Liver (tissue), 9 donors: ENCODE results near the gene MALRD1. TPM values are rescaled to one million over a fixed set of nuclear protein-coding genes. Genes with fewer than 3 reads are reported as not detected.

Experiments
- DNase-seq: peaks from one replicate; pipeline ENCODE4 v3.0.0-alpha.2; 2017; ENCODE audit warnings: low spot score
- H3K27ac ChIP-seq, 2 donors: one replicate each; pipeline ENCODE4 v1.7.0; 2013; ENCODE audit warnings: inconsistent platforms in 2 of 2, low read length in 2 of 2, control low read depth in 1 of 2, low read depth in 1 of 2, mild to moderate bottlenecking in 1 of 2
- H3K27me3 ChIP-seq, 4 donors: one replicate each; pipeline versions ENCODE4 v1.6.1 to v1.7.0; 2013; ENCODE audit warnings: low read length in 3 of 4, inconsistent platforms in 1 of 4, mild to moderate bottlenecking in 1 of 4, moderate library complexity in 1 of 4; ENCODE audit not compliant: control insufficient read depth in 4 of 4, insufficient read depth in 4 of 4
- H3K36me3 ChIP-seq, 4 donors: one replicate each; pipeline versions ENCODE4 v1.6.1 to v1.7.0; 2013; ENCODE audit warnings: low read length in 3 of 4, mild to moderate bottlenecking in 3 of 4, low read depth in 1 of 4, moderate library complexity in 1 of 4; ENCODE audit not compliant: control insufficient read depth in 4 of 4, insufficient read depth in 3 of 4
- H3K4me1 ChIP-seq, 4 donors: one replicate each; pipeline versions ENCODE4 v1.6.1 to v1.7.0; 2013; ENCODE audit warnings: low read length in 3 of 4, mild to moderate bottlenecking in 3 of 4, moderate library complexity in 1 of 4; ENCODE audit not compliant: control insufficient read depth in 4 of 4, insufficient read depth in 4 of 4
- H3K4me3 ChIP-seq, 3 donors: one replicate each; pipeline versions ENCODE4 v1.6.1 to v1.7.0; 2013; ENCODE audit warnings: low read length in 3 of 3, control low read depth in 1 of 3, low read depth in 1 of 3, mild to moderate bottlenecking in 1 of 3
- H3K9ac ChIP-seq, 2 donors: one replicate each; pipeline ENCODE4 v1.7.0; 2013; ENCODE audit warnings: low read length in 2 of 2, mild to moderate bottlenecking in 2 of 2, moderate library complexity in 2 of 2, control low read depth in 1 of 2, low read depth in 1 of 2
- H3K9me3 ChIP-seq, 4 donors: one replicate each; pipeline versions ENCODE4 v1.6.1 to v1.7.0; 2013; ENCODE audit warnings: low read length in 3 of 4; ENCODE audit not compliant: control insufficient read depth in 4 of 4
- CTCF ChIP-seq: fragments of 150-350 bp; IDR thresholded peaks from 2 replicates; pipeline ENCODE4 v1.5.1; 2017; ENCODE audit warnings: improper control_type of control experiment, low read depth, low read length; ENCODE audit not compliant: missing input control
- EGR1 ChIP-seq, 2 donors: IDR thresholded peaks; 2 replicates each; pipeline ENCODE4 v1.6.1; 2016 to 2018; ENCODE audit warnings: antibody characterized with exemption in 2 of 2, low read depth in 2 of 2
- FOXA1 ChIP-seq: IDR thresholded peaks from 2 replicates; pipeline ENCODE4 v1.6.1; 2016; ENCODE audit warnings: antibody characterized with exemption
- FOXA2 ChIP-seq: IDR thresholded peaks from 2 replicates; pipeline ENCODE4 v1.6.1; 2016; ENCODE audit warnings: antibody characterized with exemption
- GABPA ChIP-seq, 2 donors: IDR thresholded peaks in 1 of 2; conservative IDR thresholded peaks in 1 of 2; 2 replicates each; pipeline ENCODE4 v1.6.1; 2016; ENCODE audit warnings: antibody characterized with exemption in 2 of 2, mild to moderate bottlenecking in 1 of 2, moderate library complexity in 1 of 2
- HNF4A ChIP-seq, 2 donors: conservative IDR thresholded peaks; 2 replicates each; pipeline ENCODE4 v1.6.1; 2016; ENCODE audit warnings: antibody characterized with exemption in 2 of 2, mild to moderate bottlenecking in 2 of 2
- HNF4G ChIP-seq: IDR thresholded peaks from 2 replicates; pipeline ENCODE4 v1.6.1; 2016; ENCODE audit warnings: antibody characterized with exemption
- JUND ChIP-seq, 2 donors: IDR thresholded peaks; 2 replicates each; pipeline ENCODE4 v1.6.1; 2016; ENCODE audit warnings: antibody characterized with exemption in 2 of 2
- MAX ChIP-seq: IDR thresholded peaks from 2 replicates; pipeline ENCODE4 v1.6.1; 2016; ENCODE audit warnings: antibody characterized with exemption
- NR2F2 ChIP-seq: IDR thresholded peaks from 2 replicates; pipeline ENCODE4 v1.6.1; 2016; ENCODE audit warnings: antibody characterized with exemption
- RAD21 ChIP-seq, 2 donors: IDR thresholded peaks; 2 replicates each; pipeline ENCODE4 v1.6.1; 2016; ENCODE audit warnings: antibody characterized with exemption in 2 of 2, mild to moderate bottlenecking in 2 of 2
- REST ChIP-seq: IDR thresholded peaks from 2 replicates; pipeline ENCODE4 v1.6.1; 2016; ENCODE audit warnings: antibody characterized with exemption, mild to moderate bottlenecking
- RXRA ChIP-seq, 2 donors: IDR thresholded peaks; 2 replicates each; pipeline ENCODE4 v1.6.1; 2017 to 2018; ENCODE audit warnings: antibody characterized with exemption in 2 of 2, mild to moderate bottlenecking in 1 of 2
- SP1 ChIP-seq: IDR thresholded peaks from 2 replicates; pipeline ENCODE4 v1.6.1; 2018; ENCODE audit warnings: antibody characterized with exemption, mild to moderate bottlenecking
- TAF1 ChIP-seq: conservative IDR thresholded peaks from 2 replicates; pipeline ENCODE4 v1.6.1; 2016; ENCODE audit warnings: antibody characterized with exemption, mild to moderate bottlenecking
- YY1 ChIP-seq: IDR thresholded peaks from 2 replicates; pipeline ENCODE4 v1.6.1; 2016; ENCODE audit warnings: antibody characterized with exemption, mild to moderate bottlenecking
- WGBS: extraction: QIAGEN DNeasy Blood & Tissue Kit; methylation state at CpG from one replicate; pipeline ENCODE4 v1.1.7; 2013; 5-methylcytosine and 5-hydroxymethylcytosine counted together
- polyA plus RNA-seq, 2 donors: library from polyadenylated mRNA; stranded (reverse) in 1 of 2; unstranded in 1 of 2; fragments of 200-250 nt in 1 of 2; fragments of >200 nt in 1 of 2; fragmentation: Nextera tagmentation in 1 of 2; extraction: Ambion mirVana in 1 of 2; gene quantifications; one replicate each; pipeline versions ENCODE4 v1.2.1 to v1.2.3, GENCODE V29; 2013 to 2015
- total RNA-seq, 2 donors: library from RNA; depleted of rRNA; stranded (reverse); fragments of >200 nt; gene quantifications; one replicate each; pipeline ENCODE4 v1.2.3, GENCODE V29; 2014
- TF ChIP-seq, protein P1 (sequence below): IDR thresholded peaks from 2 replicates; pipeline ENCODE4 v1.6.1; 2016; ENCODE audit warnings: antibody characterized with exemption
- TF ChIP-seq, protein P2 (sequence below): IDR thresholded peaks from 2 replicates; pipeline ENCODE4 v1.6.1; 2016; ENCODE audit warnings: antibody characterized with exemption
- donor health status: healthy.
- donor health status: healthy.
- donor health status: healthy.
- donor health status: healthy.
- donor health status: healthy.

MALRD1 gene
- total and polyA plus RNA-seq, 4 donors: 0.37 to 0.59 TPM; not detected in 2

- Histone ChIP-seq H3K27me3 (no peaks in the 10 kb centered on the region), H3K4me1 (no peaks in the 10 kb centered on the region), H3K9ac (no peak overlapping the region), H3K27ac (no peak overlapping the region), H3K9me3 (no peaks in the 10 kb centered on the region), H3K36me3 (no peaks in the 10 kb centered on the region), H3K4me3 (no peak overlapping the region)
- DNase-seq: no peak
- WGBS: 78% methylated on average over 6 of the region's 6 CpGs
- TF ChIP-seq, protein P1, sequence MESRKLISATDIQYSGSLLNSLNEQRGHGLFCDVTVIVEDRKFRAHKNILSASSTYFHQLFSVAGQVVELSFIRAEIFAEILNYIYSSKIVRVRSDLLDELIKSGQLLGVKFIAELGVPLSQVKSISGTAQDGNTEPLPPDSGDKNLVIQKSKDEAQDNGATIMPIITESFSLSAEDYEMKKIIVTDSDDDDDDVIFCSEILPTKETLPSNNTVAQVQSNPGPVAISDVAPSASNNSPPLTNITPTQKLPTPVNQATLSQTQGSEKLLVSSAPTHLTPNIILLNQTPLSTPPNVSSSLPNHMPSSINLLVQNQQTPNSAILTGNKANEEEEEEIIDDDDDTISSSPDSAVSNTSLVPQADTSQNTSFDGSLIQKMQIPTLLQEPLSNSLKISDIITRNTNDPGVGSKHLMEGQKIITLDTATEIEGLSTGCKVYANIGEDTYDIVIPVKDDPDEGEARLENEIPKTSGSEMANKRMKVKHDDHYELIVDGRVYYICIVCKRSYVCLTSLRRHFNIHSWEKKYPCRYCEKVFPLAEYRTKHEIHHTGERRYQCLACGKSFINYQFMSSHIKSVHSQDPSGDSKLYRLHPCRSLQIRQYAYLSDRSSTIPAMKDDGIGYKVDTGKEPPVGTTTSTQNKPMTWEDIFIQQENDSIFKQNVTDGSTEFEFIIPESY: no peak
- no peak for TF ChIP-seq RXRA (IDR thresholded peaks at IDR 0.05)
- no peak for TF ChIP-seq MAX
- no peak for TF ChIP-seq GABPA (IDR thresholded peaks at IDR 0.05 in 1 of 2, conservative IDR thresholded peaks at IDR 0.05 in 1 of 2)
- no peak for TF ChIP-seq FOXA2
- TF ChIP-seq REST: no peak
- TF ChIP-seq SP1: no peak
- TF ChIP-seq JUND (IDR thresholded peaks at IDR 0.05): no peak
- TF ChIP-seq EGR1 (IDR thresholded peaks at IDR 0.05; ENCODE audit: low read depth in 2 of 2): no peak
- TF ChIP-seq YY1: no peak
- TF ChIP-seq FOXA1: no peak
- no peak for TF ChIP-seq RAD21 (IDR thresholded peaks at IDR 0.05)
- no peak for TF ChIP-seq TAF1
- no peak for TF ChIP-seq HNF4G
- no peak for TF ChIP-seq HNF4A (conservative IDR thresholded peaks at IDR 0.05)
- TF ChIP-seq, protein P2, sequence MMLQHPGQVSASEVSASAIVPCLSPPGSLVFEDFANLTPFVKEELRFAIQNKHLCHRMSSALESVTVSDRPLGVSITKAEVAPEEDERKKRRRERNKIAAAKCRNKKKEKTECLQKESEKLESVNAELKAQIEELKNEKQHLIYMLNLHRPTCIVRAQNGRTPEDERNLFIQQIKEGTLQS: no peak
- TF ChIP-seq NR2F2: no peak
- no peak for TF ChIP-seq CTCF
Observed at GRCh38 chr10:19705250-19705649, 656.6 kb downstream of the MALRD1 start.
